ENCODE results near the gene SAMD5.

- TF ChIP-seq RFX5 (IDR thresholded peaks at IDR 0.05), result no peak
- TF ChIP-seq, protein P1, sequence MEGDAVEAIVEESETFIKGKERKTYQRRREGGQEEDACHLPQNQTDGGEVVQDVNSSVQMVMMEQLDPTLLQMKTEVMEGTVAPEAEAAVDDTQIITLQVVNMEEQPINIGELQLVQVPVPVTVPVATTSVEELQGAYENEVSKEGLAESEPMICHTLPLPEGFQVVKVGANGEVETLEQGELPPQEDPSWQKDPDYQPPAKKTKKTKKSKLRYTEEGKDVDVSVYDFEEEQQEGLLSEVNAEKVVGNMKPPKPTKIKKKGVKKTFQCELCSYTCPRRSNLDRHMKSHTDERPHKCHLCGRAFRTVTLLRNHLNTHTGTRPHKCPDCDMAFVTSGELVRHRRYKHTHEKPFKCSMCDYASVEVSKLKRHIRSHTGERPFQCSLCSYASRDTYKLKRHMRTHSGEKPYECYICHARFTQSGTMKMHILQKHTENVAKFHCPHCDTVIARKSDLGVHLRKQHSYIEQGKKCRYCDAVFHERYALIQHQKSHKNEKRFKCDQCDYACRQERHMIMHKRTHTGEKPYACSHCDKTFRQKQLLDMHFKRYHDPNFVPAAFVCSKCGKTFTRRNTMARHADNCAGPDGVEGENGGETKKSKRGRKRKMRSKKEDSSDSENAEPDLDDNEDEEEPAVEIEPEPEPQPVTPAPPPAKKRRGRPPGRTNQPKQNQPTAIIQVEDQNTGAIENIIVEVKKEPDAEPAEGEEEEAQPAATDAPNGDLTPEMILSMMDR (IDR thresholded peaks at IDR 0.05), result no peak
- TF ChIP-seq CHD4 (IDR thresholded peaks at IDR 0.05; ENCODE audit: borderline replicate concordance), result no peak
Observed at GRCh38 chr6:147589739-147590250, 81.3 kb downstream of the SAMD5 start.
